IMR-90 (cell line): Measurements from ENCODE around the gene DAPK1. TPM values are rescaled to one million over a fixed set of nuclear protein-coding genes. Genes with fewer than 3 reads are reported as not detected.
"Not testable (repeated sequence)": the region's sequence is repeated elsewhere in the genome, so short reads cannot be mapped to it uniquely, and the experiment has no call there.

Source experiments
- ATAC-seq: fragments of 200-7000 bp; cut with Tn5 transposase; 2 replicates; pipeline ENCODE4 v1.9.1; 2020; ENCODE audit warnings: low read depth, mild to moderate bottlenecking, moderate library complexity
- BruUV-seq: library from RNA; stranded (reverse); fragments of 400-500 nt; replicated peaks from 2 replicates; lab custom pipeline; 2021; lab: Mats Ljungman, UMichigan
- CTCF ChIA-PET: fragments of 300-600 bp; formaldehyde crosslinking; extraction: SDS; loops from one replicate; lab custom pipeline; 2021; ENCODE audit warnings: antibody characterized with exemption; lab: Yijun Ruan, JAX
- POLR2A ChIA-PET: fragments of 300-600 bp; sonication (Branson Sonifier 250); formaldehyde crosslinking; loops from one replicate; lab custom pipeline; 2022; ENCODE audit warnings: antibody characterized with exemption; ENCODE audit not compliant: unreplicated experiment; lab: Charles Lee
- DNase-seq: peaks from one replicate; pipeline ENCODE4 v3.0.0; 2013
- H2AFZ ChIP-seq: replicated peaks from 2 replicates; pipeline ENCODE3; 2013; ENCODE audit warnings: low read length, mild to moderate bottlenecking; ENCODE audit not compliant: poor library complexity
- H2AK5ac ChIP-seq: 2 replicates; pipeline ENCODE4 v1.6.1; 2013; ENCODE audit warnings: low read depth, low read length, inconsistent platforms
- H2AK9ac ChIP-seq: replicated peaks from 2 replicates; pipeline ENCODE3; 2013; ENCODE audit warnings: mild to moderate bottlenecking, low read depth, low read length, moderate library complexity; ENCODE audit not compliant: poor library complexity
- H2BK120ac ChIP-seq: 2 replicates; pipeline ENCODE4 v1.6.1; 2013; ENCODE audit warnings: low read depth, low read length, inconsistent platforms
- H2BK15ac ChIP-seq: 3 replicates; pipeline ENCODE4 v1.6.1; 2013; ENCODE audit warnings: low read depth, low read length, inconsistent platforms
- H2BK20ac ChIP-seq: 2 replicates; pipeline ENCODE4 v1.6.1; 2013; ENCODE audit warnings: low read depth, mild to moderate bottlenecking, inconsistent platforms, low read length, moderate library complexity
- H2BK5ac ChIP-seq: 2 replicates; pipeline ENCODE4 v1.6.1; 2013; ENCODE audit warnings: mild to moderate bottlenecking, low read depth, low read length, inconsistent platforms; ENCODE audit not compliant: poor library complexity, severe bottlenecking
- H3K14ac ChIP-seq: replicated peaks from 2 replicates; pipeline ENCODE4 v1.6.1; 2013; ENCODE audit warnings: low read depth, low read length, inconsistent platforms
- H3K18ac ChIP-seq: 2 replicates; pipeline ENCODE4 v1.6.1; 2013; ENCODE audit warnings: low read depth, low read length, control low read depth
- H3K23ac ChIP-seq: 2 replicates; pipeline ENCODE4 v1.6.1; 2013; ENCODE audit warnings: low read depth, low read length, inconsistent platforms
- H3K27ac ChIP-seq: 2 replicates; pipeline ENCODE4 v1.5.1; 2013; ENCODE audit warnings: mild to moderate bottlenecking, control low read depth, low read length; ENCODE audit not compliant: insufficient read depth
- H3K27me3 ChIP-seq: 2 replicates; pipeline ENCODE4 v1.6.1; 2013; ENCODE audit warnings: low read length; ENCODE audit not compliant: control insufficient read depth, insufficient read depth
- H3K36me3 ChIP-seq: 2 replicates; pipeline ENCODE4 v1.6.1; 2013; ENCODE audit warnings: low read length, mixed read lengths; ENCODE audit not compliant: control insufficient read depth, insufficient read depth
- H3K4ac ChIP-seq: 2 replicates; pipeline ENCODE4 v1.6.1; 2013; ENCODE audit warnings: low read depth, low read length, inconsistent platforms
- H3K4me1 ChIP-seq: 2 replicates; pipeline ENCODE4 v1.6.1; 2013; ENCODE audit warnings: low read length, mixed read lengths; ENCODE audit not compliant: control insufficient read depth, insufficient read depth
- H3K4me2 ChIP-seq: 2 replicates; pipeline ENCODE4 v1.6.1; 2013; ENCODE audit warnings: low read depth, mild to moderate bottlenecking, control low read depth, low read length, moderate library complexity
- H3K4me3 ChIP-seq: 2 replicates; pipeline ENCODE4 v1.5.1; 2013; ENCODE audit warnings: low read depth, mild to moderate bottlenecking, control low read depth, low read length, moderate library complexity; ENCODE audit not compliant: insufficient read depth
- H3K56ac ChIP-seq: 2 replicates; pipeline ENCODE4 v1.6.1; 2013; ENCODE audit warnings: low read length, inconsistent platforms; ENCODE audit not compliant: insufficient read depth; ENCODE audit errors: extremely low read depth
- H3K79me1 ChIP-seq, 2 experiments: 2 replicates each; pipeline ENCODE4 v1.6.1; 2013; ENCODE audit warnings: low read length in 2 of 2, inconsistent platforms in 1 of 2, low read depth in 1 of 2
- H3K9ac ChIP-seq: 2 replicates; pipeline ENCODE4 v1.6.1; 2013; ENCODE audit warnings: low read depth, low read length, control low read depth
- H3K9me1 ChIP-seq: 2 replicates; pipeline ENCODE4 v1.6.1; 2013; ENCODE audit warnings: low read length, inconsistent platforms; ENCODE audit not compliant: insufficient read depth
- H3K9me3 ChIP-seq: 2 replicates; pipeline ENCODE4 v1.6.1; 2013; ENCODE audit warnings: low read length; ENCODE audit not compliant: control insufficient read depth, insufficient read depth
- H4K20me1 ChIP-seq: 2 replicates; pipeline ENCODE4 v1.6.1; 2013; ENCODE audit warnings: low read length, inconsistent platforms; ENCODE audit not compliant: insufficient read depth
- H4K5ac ChIP-seq: 2 replicates; pipeline ENCODE4 v1.6.1; 2013; ENCODE audit warnings: mild to moderate bottlenecking, low read depth, low read length, control low read depth
- H4K8ac ChIP-seq, 2 experiments: 2 replicates each; pipeline ENCODE4 v1.6.1; 2013; ENCODE audit warnings: low read depth in 2 of 2, low read length in 2 of 2, control low read depth in 1 of 2, inconsistent platforms in 1 of 2
- H4K91ac ChIP-seq: 2 replicates; pipeline ENCODE4 v1.6.1; 2013; ENCODE audit warnings: low read depth, low read length, inconsistent platforms; ENCODE audit not compliant: insufficient read depth
- BHLHE40 ChIP-seq: fragments of 150-350 bp; IDR thresholded peaks from 2 replicates; pipeline ENCODE4 v1.6.1; 2016; ENCODE audit warnings: mild to moderate bottlenecking, low read depth, low read length
- CEBPB ChIP-seq: IDR thresholded peaks from 2 replicates; pipeline ENCODE4 v1.6.1; 2012; ENCODE audit warnings: low read depth, low read length, improper control_type of control experiment
- CHD1 ChIP-seq: IDR thresholded peaks from 2 replicates; pipeline ENCODE4 v1.6.1; 2012; ENCODE audit warnings: low read depth, low read length, improper control_type of control experiment
- MAZ ChIP-seq: IDR thresholded peaks from 2 replicates; pipeline ENCODE4 v1.6.1; 2012; ENCODE audit warnings: low read depth, mild to moderate bottlenecking, low read length, improper control_type of control experiment, moderate library complexity, borderline replicate concordance
- SMC3 ChIP-seq: fragments of 150-350 bp; IDR thresholded peaks from 2 replicates; pipeline ENCODE4 v1.6.1; 2016; ENCODE audit warnings: low read depth, mild to moderate bottlenecking, antibody characterized with exemption, low read length, moderate library complexity
- WGBS, 2 experiments: methylation state at CpG; one replicate each; pipeline versions ENCODE4 v1.1.5 to v1.1.7; 2013; ENCODE audit warnings: missing lambda C conversion rate in 2 of 2; ENCODE audit not compliant: insufficient read length in 1 of 2; ENCODE audit errors: extremely low coverage in 2 of 2; 5-methylcytosine and 5-hydroxymethylcytosine counted together
- dilution Hi-C: fragments of 300-500 bp; cut with HindIII; formaldehyde crosslinking; loops from one replicate; pipeline ENCODE4 v1.14.3; 2018; ENCODE audit warnings: low sequenced_read_pairs; ENCODE audit not compliant: unreplicated experiment
- in situ Hi-C: fragments of 300-500 bp; cut with MboI; formaldehyde crosslinking; loops from 3 replicates; pipeline ENCODE4 v1.14.3; 2019; ENCODE audit warnings: low sequenced_read_pairs, inconsistent platforms, mixed read lengths
- intact Hi-C: fragments of 100-400 bp; cut with micrococcal nuclease; formaldehyde crosslinking; loops from 2 replicates; pipeline ENCODE4 v1.10.0; 2022
- polyA plus RNA-seq, 3 experiments: library from polyadenylated mRNA; depleted of rRNA; stranded (reverse); fragments of >200 nt; gene quantifications; 2 replicates each; pipeline ENCODE4 v1.2.3, GENCODE V29; 2012; ENCODE audit warnings: low replicate concordance in 1 of 3
- total RNA-seq: library from RNA; depleted of rRNA; stranded (reverse); fragments of >200 nt; gene quantifications from 2 replicates; pipeline ENCODE4 v1.2.3, GENCODE V29; 2012
- TF ChIP-seq, protein P1 (sequence below): conservative IDR thresholded peaks from 2 replicates; pipeline ENCODE4 v1.5.1; 2012; ENCODE audit warnings: mild to moderate bottlenecking, low read depth, low read length, improper control_type of control experiment

Gene DAPK1
- total and polyA plus RNA-seq, 2 of the 4 experiments (the other 2 are of a cell fraction), result under 0.01 to 0.03 TPM

DNA sequence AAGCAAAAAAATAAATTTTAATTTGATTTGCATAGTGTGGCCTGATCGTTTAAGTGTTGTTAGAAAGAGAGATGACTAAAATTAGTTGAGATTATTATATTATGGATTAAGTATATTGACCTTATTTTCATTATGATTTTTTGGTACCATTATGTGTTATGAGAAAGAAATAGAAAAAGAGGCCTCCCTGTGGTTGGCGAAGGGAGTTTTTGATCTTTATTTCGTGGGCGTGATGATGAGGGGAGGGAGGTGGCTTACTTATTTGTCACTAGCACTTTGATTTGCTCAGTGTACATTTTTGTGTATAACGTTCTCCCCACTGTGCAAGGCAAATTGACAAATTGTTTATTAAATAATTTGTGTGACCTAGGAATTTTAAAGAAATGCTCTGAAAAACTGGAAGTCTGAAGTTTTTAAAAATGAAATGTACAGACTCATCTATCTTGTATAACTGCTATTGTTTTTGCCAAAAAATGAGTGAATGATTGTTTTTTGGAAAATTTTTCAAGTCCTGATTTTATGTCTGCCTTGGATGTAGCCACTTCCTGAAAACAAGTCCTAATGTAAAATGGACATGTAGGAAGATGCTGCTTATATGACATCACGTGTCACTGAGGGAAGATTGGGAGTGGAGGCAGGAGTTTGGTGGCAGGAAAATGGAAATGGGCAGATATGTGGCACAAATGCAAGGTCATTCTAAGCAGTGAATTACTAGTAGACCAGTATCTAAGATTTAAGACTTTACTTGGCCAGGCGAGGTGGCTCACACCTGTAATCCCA lies 3.0 kb downstream of the DAPK1 start:
- dilution Hi-C loops (no loop called here), in situ Hi-C loops (no loop called here), intact Hi-C loops (no loop called here)
- POLR2A ChIA-PET, result no interaction called here
- H3K4me1 ChIP-seq, result no peaks in the 10 kb centered on the region
- no peak overlapping the region for H2BK15ac ChIP-seq
- H3K18ac ChIP-seq, result no peak overlapping the region
- H3K56ac ChIP-seq, result no peak overlapping the region
- H3K14ac ChIP-seq, result no peak overlapping the region
- peaks cover 28% of the 10 kb centered on the region for H3K27me3 ChIP-seq
- no peak overlapping the region for H2AFZ ChIP-seq
- ATAC-seq, result no peak
- no peak for TF ChIP-seq SMC3
- TF ChIP-seq, protein P1, sequence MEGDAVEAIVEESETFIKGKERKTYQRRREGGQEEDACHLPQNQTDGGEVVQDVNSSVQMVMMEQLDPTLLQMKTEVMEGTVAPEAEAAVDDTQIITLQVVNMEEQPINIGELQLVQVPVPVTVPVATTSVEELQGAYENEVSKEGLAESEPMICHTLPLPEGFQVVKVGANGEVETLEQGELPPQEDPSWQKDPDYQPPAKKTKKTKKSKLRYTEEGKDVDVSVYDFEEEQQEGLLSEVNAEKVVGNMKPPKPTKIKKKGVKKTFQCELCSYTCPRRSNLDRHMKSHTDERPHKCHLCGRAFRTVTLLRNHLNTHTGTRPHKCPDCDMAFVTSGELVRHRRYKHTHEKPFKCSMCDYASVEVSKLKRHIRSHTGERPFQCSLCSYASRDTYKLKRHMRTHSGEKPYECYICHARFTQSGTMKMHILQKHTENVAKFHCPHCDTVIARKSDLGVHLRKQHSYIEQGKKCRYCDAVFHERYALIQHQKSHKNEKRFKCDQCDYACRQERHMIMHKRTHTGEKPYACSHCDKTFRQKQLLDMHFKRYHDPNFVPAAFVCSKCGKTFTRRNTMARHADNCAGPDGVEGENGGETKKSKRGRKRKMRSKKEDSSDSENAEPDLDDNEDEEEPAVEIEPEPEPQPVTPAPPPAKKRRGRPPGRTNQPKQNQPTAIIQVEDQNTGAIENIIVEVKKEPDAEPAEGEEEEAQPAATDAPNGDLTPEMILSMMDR, result no peak
- no peak for TF ChIP-seq BHLHE40
- TF ChIP-seq CEBPB, result no peak
- TF ChIP-seq MAZ, result no peak
- TF ChIP-seq CHD1, result no peak
- H3K9ac ChIP-seq, result no peak overlapping the region
- no peak overlapping the region for H2AK5ac ChIP-seq
- H3K79me1 ChIP-seq, result no peaks in the 10 kb centered on the region
- WGBS, 2 experiments, result 100% methylated on average over 1 of the region's 7 CpGs; no CpG with 5 or more reads in 1 of the 2 experiments
- H4K20me1 ChIP-seq, result no peaks in the 10 kb centered on the region
- no peak overlapping the region for H4K91ac ChIP-seq
- H3K4me3 ChIP-seq, result no peak overlapping the region
- H3K27ac ChIP-seq, result no peak overlapping the region
- H3K9me1 ChIP-seq, result no peaks in the 10 kb centered on the region
- H3K9me3 ChIP-seq, result no peaks in the 10 kb centered on the region
- H3K4ac ChIP-seq, result no peak overlapping the region
- no peak overlapping the region for H4K8ac ChIP-seq
- no peak overlapping the region for H2BK5ac ChIP-seq
- CTCF ChIA-PET, result no interaction called here
- no peak overlapping the region for H3K4me2 ChIP-seq
- H2BK20ac ChIP-seq, result no peak overlapping the region
- no peaks in the 10 kb centered on the region for H3K36me3 ChIP-seq
- BruUV-seq, result no TSS peak
- H2AK9ac ChIP-seq, result no peak overlapping the region
- no peak overlapping the region for H3K23ac ChIP-seq
- no peak for DNase-seq
- H2BK120ac ChIP-seq, result no peak overlapping the region
- no peak overlapping the region for H4K5ac ChIP-seq

DNA sequence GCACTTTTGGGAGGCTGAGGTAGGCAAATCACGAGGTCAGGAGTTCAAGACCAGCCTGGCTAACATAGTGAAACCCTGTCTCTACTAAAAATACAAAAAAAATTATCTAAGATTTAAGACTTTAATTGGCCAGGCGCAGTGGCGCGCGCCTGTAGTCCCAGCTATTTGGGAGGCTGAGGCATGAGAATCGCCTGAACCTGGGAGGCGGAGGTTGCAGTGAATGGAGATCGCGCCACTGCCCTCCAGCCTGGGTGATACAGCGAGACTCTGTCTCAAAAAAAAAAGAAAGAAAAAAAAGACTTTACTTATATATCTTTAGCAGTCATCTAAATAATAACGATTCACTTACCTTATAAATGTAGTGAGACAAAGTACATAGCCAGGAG lies 3.6 kb downstream of the DAPK1 start:
- H3K79me1 ChIP-seq, ATAC-seq, H4K20me1 ChIP-seq, H2AFZ ChIP-seq, H3K23ac ChIP-seq, H2BK20ac ChIP-seq, H2AK9ac ChIP-seq, H3K56ac ChIP-seq, in situ Hi-C loops, H3K36me3 ChIP-seq, BruUV-seq, H4K8ac ChIP-seq, H3K14ac ChIP-seq, H2BK120ac ChIP-seq, H2AK5ac ChIP-seq, POLR2A ChIA-PET, H3K9ac ChIP-seq, CTCF ChIA-PET, H2BK5ac ChIP-seq, H3K4me2 ChIP-seq, H3K18ac ChIP-seq, DNase-seq, H2BK15ac ChIP-seq, intact Hi-C loops, H3K4ac ChIP-seq, H4K5ac ChIP-seq, H3K9me3 ChIP-seq, H3K4me3 ChIP-seq, H3K9me1 ChIP-seq, H3K27ac ChIP-seq, dilution Hi-C loops, H4K91ac ChIP-seq, H3K4me1 ChIP-seq: not testable (repeated sequence)
- H3K27me3 ChIP-seq, result peaks cover 28% of the 10 kb centered on the region
- 100% methylated on average over 1 of the region's 11 CpGs; no CpG with 5 or more reads in 1 of the 2 experiments for WGBS, 2 experiments
